GM21576 (cell line): ENCODE measurements around the gene HMOX1.

Experiments used
- ATAC-seq: cut with Tn5 transposase; IDR thresholded peaks from one replicate; pipeline ENCODE4 v1.9.1; 2021; ENCODE audit warnings: mild to moderate bottlenecking, moderate library complexity; ENCODE audit not compliant: unreplicated experiment

HMOX1 gene

DNA sequence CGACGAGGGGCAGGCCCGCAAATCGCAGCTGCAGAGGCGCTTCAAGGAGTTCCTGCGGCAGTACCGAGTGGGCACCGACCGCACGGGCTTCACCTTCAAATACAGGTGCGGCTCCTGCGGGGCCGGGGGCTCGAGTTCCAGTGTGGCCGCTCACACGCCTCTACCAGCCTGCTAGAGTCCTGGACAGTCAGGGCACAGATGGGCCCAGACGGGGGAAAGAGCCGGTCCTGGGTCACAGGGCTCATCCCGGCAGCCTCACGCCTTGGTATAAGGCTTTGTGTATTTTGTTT is 19.6 kb downstream of the HMOX1 start:
- ATAC-seq: peak; percentile 11

- ATAC-seq: no peak
Observed at GRCh38 chr22:35401863-35402262, 21.0 kb downstream of the HMOX1 start.

DNA sequence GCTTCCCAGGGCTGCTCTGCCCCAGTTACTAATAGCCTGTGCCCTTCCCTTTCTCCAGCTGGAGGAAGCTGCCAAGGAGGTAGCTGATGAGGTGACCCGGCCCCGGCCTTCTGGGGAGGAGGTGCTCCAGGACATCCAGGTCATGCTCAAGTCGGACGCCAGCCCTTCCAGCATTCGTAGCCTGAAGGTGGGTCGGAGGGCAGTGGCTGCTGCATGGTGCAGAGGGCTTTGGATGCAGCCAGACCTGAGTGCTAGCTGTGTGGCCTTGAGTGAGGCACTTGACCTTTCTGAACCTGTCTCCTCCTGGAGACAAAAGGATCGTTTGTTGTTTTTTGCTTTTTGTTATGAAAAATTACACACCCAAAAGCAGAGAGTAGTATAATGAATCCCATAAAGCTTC is 22.5 kb downstream of the HMOX1 start:
- no peak for ATAC-seq

DNA sequence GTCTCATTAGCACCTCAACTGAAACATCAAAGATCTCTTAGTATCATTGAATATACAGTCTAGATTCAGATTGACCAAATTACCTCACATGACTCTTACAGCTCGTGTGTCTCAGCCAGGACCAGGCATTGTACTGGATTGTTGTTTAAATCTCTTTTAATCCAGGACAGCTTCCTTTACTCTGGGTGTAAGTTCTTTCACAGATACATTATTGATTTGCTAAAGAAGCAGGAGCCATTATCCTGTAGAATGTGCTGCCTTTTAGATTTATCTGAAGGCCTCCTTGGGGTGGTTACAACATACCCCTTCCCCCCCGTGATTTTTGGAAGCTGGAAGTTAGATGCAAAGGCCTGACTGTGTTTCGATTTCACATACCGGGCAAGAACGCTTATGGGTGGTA is 23.3 kb downstream of the HMOX1 start:
- no peak for ATAC-seq

GRCh38 chr22:35406443-35406842 is 25.5 kb downstream of the HMOX1 start:
- no peak for ATAC-seq

DNA sequence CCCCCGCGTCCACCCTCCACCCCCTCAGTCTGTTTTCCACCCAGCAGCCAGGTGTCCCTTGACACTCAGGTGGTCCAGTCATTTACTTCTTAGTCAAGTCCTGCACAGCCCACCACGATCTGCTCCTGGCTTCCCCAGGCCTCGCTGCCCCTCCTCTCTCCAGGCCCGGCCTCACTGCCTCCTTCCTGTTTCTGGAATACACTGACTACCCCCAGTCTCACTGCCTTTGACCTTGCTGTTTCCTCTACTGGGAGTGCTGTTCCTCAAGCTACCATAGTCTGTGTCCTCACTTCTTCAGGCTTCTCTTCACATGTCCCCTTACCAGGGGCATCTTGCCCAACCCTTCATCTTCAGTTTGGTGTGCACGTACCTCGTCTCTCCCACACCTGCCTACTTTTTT is 26.5 kb downstream of the HMOX1 start:
- no peak for ATAC-seq

DNA sequence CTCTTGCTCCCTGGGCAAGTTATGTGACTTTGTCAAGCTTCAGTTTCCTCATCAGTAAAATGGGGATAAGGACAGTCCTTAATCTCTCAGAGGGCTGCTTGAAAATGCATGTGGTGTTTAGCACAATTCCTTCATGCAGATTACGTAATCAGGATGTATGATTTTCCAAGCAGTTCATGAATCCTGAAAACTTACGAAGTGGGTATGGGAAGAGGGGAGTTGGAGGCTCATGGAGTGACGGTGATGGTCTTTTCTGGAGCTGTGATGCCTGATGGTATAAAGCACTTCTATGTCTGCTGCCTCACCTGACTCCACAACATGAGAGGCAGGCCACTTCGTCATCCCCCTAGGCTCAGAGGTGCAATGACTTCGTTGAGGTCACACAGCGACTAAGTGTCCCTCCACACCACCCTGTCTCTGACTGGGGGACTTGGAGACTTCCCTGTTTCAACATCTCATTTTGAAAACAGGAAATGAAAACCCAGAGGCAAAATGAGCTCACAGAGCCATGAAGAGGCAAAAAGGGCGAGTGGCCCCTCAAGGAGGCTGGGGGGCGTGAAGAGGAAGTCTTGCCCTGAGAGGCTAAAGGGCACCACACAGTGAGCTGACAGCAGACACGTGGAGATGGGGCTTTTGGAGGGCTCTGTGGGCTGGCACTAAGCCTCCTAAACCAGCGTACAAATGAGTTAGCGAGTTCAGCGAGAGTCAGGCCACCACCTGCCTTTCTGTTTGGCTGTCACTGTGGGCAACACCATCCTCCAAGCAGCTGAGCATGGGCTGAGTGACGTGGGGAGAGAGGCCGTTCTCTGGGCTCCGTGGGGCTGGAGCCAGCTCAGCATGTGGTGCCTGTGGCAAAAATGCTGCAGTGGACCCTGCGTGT is 29.1 kb downstream of the HMOX1 start:
- peak; percentile 52 for ATAC-seq

GRCh38 chr22:35410663-35411034 is 29.8 kb downstream of the HMOX1 start:
- no peak for ATAC-seq

DNA sequence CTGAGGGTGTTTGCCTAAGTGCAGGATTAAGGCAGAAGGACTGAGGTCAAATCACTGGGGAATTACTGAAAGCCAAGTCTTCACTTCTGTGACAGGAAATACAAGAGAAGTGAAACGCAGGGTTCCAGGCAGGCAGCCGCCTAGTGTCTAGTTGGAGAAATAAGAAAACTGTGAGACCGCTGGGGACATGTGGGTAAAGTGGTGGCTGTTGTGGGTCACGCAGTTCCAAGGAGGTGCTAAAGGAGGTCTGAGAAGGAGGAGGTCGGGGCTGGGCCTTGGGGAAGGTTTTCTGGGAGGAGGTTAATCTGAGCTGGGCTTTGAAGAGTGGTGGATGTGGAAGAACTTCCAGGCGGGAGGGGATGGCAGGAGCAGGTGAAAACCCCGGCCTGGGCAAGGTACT is 30.2 kb downstream of the HMOX1 start:
- no peak for ATAC-seq

DNA sequence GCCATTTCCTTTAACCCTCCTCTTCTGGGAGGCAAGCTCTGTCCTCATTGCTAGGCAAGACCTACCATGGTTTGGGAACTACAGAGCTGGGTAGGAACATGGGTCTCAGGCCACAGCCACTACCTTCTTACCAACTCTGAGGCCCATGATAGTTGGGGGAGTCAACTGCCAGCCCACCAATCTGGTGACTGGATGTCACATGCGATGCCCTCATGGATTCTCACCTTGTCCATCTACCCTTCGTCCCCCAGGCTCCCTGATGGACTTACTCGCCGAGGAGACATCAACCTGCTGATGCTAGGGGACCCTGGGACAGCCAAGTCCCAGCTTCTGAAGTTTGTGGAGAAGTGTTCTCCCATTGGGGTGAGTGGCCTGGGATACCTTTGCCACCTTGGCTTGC is 32.7 kb downstream of the HMOX1 start:
- ATAC-seq: no peak

DNA sequence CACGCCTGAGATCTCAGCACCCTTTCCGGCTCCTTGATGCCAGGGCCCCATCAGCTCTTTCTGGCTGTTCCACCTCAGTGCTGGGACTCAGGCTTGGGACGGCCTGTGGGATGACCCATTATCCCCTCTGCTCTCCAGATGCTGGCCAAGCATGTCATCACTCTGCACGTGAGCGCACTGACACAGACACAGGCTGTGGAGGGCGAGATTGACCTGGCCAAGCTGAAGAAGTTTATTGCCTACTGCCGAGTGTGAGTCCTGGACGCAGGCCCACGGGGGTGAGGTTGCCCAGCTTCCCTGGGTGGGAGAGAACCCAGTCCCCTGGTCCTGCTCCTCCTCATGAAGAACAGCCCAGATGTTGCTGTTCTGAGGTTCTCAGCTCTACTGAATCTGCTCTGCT is 36.7 kb downstream of the HMOX1 start:
- ATAC-seq: no peak

GRCh38 chr22:35418088-35418487 is 37.2 kb downstream of the HMOX1 start:
- ATAC-seq: no peak

GRCh38 chr22:35418731-35419130 is 37.8 kb downstream of the HMOX1 start:
- no peak for ATAC-seq

DNA sequence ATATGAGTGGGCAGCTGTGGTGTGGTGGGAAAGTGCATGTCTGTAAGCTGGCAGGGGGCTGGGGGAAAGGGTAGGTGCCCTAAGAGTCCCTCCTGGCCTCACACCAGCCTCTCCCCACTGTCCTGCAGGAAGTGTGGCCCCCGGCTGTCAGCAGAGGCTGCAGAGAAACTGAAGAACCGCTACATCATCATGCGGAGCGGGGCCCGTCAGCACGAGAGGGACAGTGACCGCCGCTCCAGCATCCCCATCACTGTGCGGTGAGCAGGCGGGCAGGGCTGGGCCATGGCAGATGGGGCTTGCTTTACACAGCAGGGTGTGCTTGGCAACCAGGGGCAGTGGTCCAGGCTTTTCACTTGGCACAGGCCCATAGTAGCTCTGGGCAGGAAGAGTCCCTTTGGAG is 38.9 kb downstream of the HMOX1 start:
- ATAC-seq: no peak

DNA sequence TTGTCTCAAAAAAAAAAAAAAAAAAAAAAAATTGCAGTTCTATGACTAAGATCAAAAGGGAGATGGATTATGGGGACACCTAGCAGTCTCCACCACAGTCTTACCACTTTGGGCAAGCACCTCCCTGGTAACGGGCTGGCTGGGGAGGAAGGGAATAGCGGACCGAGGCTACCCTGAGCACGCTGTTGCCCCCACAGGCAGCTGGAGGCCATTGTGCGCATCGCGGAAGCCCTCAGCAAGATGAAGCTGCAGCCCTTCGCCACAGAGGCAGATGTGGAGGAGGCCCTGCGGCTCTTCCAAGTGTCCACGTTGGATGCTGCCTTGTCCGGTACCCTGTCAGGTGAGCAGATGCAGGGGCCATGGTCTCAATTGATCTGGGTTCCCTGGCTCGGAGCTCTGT is 40.2 kb downstream of the HMOX1 start:
- ATAC-seq: no peak

DNA sequence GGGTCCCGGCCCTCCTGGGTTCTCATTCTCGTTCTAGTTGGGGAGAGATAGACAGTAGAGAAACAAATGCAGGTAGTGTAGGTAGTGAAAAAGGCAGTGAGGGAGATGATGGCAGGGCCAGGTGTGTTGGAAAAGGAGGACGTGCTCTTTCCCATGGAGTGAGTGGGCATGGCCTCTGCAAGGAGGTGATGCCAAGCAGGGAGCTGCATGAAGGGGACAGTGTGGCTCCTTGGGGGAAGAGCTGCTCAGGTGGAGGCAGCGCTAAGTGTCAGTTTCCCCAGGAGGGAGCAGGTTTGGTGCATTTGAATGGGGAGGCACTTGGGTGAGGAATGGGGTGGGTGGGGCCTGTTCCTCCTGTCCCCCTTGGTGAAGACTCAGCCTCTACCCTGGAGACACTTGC is 41.2 kb downstream of the HMOX1 start:
- ATAC-seq: no peak

DNA sequence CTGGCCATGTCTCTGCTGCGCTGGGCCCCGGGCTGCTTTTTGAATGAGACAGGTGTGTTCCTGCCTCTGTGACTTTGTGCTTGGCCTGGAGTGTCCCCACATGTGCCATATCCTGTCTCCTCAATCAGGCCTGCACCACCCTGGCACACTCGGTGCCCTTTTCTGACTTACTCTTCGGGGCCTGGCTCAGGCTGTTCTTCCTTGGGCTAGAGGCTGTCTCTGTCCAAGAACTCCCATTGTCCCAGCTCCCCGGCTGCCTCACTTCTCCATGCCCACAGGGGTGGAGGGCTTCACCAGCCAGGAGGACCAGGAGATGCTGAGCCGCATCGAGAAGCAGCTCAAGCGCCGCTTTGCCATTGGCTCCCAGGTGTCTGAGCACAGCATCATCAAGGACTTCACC is 42.0 kb downstream of the HMOX1 start:
- no peak for ATAC-seq

DNA sequence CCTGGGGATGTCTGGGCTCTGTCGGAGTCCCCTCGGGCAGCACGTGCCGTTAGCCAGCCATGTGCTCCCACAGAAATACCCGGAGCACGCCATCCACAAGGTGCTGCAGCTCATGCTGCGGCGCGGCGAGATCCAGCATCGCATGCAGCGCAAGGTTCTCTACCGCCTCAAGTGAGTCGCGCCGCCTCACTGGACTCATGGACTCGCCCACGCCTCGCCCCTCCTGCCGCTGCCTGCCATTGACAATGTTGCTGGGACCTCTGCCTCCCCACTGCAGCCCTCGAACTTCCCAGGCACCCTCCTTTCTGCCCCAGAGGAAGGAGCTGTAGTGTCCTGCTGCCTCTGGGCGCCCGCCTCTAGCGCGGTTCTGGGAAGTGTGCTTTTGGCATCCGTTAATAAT is 43.2 kb downstream of the HMOX1 start:
- ATAC-seq: no peak

- no peak for ATAC-seq
Observed at GRCh38 chr22:35424761-35425160, 43.9 kb downstream of the HMOX1 start.

DNA sequence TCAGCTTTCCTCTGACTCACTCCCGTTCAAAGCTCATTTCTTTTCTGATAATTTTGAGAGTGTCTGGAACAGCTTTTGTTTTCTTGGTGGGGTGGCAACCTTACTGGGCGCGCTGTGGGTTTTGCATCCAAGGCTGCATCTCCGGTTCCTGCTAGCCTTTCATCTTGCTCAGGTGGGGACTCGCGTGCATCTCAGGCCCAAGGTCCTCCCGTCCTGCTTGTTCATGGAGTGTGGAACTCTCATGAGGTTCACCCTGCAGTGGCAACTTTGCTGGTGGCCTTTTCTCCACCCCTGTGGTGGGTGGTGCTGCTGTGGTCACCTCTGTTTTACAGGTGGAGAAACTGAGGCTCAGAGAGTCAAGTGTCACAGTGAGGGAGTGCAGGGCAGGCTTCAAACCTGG is 44.6 kb downstream of the HMOX1 start:
- no peak for ATAC-seq

- ATAC-seq: no peak
Observed at GRCh38 chr22:35425971-35426800, 45.3 kb downstream of the HMOX1 start.

DNA sequence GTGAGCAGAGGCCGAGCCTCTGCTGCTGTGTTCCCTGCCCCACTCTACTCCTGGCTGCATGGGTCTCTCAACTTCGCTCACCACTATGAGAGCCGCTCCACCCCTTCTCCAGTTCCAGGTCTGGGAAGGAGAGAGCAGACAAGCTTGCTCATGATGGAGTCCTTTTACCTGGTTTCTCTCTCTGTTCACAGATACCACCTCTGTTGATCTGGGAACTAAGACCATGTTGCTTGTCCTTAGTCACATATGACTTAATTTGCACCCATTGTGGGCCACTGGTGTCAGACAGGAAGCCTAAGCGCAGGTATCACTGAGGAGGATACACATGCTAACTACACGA is 45.9 kb downstream of the HMOX1 start:
- ATAC-seq: no peak

DNA sequence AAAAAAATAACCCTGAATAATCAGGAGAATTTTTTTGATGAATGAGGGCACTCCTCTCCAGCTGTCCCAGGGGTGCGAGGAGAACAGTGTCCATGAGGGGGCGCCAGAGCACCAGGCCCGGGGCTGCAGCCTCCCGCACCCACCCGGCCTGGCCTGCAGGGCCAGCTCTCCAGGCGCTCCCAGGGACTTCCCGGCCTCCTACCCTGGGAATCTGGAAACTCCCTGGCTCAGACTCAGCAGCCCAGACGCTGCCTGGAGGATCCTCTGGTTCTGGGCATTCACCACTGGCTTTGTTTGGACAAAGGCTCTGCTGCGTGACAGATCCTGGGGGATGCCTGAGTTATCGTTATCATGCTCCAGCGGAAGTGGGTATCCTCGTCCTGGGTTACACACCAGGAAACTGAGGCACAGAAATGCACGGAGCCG is 50.0 kb downstream of the HMOX1 start:
- no peak for ATAC-seq
